Chondrocyte (in vitro differentiated cells): ENCODE data around the gene PRELID3B. TPM values are rescaled to one million over a fixed set of nuclear protein-coding genes. Genes with fewer than 3 reads are reported as not detected.
A peak's percentile ranks its signal among the peaks of the same experiment; 100 is the strongest.

Source experiments
- DNase-seq: peaks from one replicate; pipeline ENCODE4 v3.0.0; 2021; ENCODE audit warnings: mixed read lengths, low spot score
- H3K27ac Mint-ChIP-seq: one replicate; pipeline ENCODE4 v1.8.0; 2021; ENCODE audit warnings: mild to moderate bottlenecking, moderate library complexity, mixed read lengths; ENCODE audit not compliant: unreplicated experiment
- H3K27me3 Mint-ChIP-seq: 2 replicates; pipeline ENCODE4 v1.8.0; 2021; ENCODE audit warnings: low read depth, mixed read lengths
- H3K36me3 Mint-ChIP-seq: 2 replicates; pipeline ENCODE4 v1.8.0; 2021; ENCODE audit warnings: low read depth, mixed read lengths
- H3K4me1 Mint-ChIP-seq: 2 replicates; pipeline ENCODE4 v1.8.0; 2021; ENCODE audit warnings: low read depth, mild to moderate bottlenecking, mixed read lengths
- H3K4me3 Mint-ChIP-seq: one replicate; pipeline ENCODE4 v1.8.0; 2021; ENCODE audit warnings: mild to moderate bottlenecking, moderate library complexity, mixed read lengths; ENCODE audit not compliant: unreplicated experiment
- H3K9me3 Mint-ChIP-seq: 2 replicates; pipeline ENCODE4 v1.8.0; 2021; ENCODE audit warnings: low read depth, mixed read lengths
- CTCF ChIP-seq: fragments of 200-600 bp; sonication (generic); IDR thresholded peaks from 2 replicates; pipeline ENCODE4 v1.5.0; 2021; ENCODE audit warnings: antibody characterized with exemption, mild to moderate bottlenecking, moderate library complexity
- total RNA-seq: library from RNA; stranded (reverse); gene quantifications from 3 replicates; pipeline ENCODE4 v1.2.1, GENCODE V29; 2021

Gene PRELID3B
- total RNA-seq, 1 donor from 2014 or later, result 41.1 TPM

DNA sequence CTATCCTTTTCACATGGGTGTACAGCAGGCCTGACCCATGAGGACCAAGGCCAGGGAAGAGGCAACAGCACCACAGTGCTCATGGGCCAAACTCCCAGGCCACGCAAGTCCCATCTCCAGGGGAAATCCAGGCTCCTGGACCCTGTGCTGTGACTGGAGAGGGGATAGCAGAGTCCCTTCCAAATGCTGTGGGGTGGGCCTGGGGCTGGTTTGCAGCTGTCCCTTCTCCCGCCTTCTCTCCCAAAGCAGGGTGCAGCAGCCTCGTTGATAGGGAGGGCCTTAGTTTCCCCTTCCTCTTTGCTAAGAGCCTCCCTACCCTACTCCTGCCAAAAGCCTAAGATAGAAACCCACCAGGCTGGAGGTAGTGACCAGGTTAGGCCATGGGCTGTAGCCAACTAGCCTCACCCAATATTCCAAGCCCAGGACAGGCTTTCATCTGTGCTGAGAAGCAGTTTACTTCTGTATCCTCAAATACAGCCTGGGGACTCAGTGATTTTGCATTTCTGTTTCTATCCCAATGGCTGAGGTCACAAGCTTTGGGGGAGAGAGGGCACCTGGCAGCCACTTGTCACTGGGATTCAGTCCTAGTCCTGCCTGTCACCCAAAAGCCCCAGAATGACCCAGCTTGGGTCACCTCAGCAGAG, 36.9 kb downstream of the PRELID3B start:
- no peak for DNase-seq
- Mint-ChIP-seq H3K4me1 (peaks cover 30% of the 10 kb centered on the region), H3K9me3 (no peaks in the 10 kb centered on the region), H3K4me3 (peak overlapping the region; percentile 60), H3K27ac (peak overlapping the region; percentile 72), H3K36me3 (peaks cover 4% of the 10 kb centered on the region), H3K27me3 (no peaks in the 10 kb centered on the region)
- no peak for TF ChIP-seq CTCF

GRCh38 chr20:59004763-59005522, 37.6 kb downstream of the PRELID3B start:
- Mint-ChIP-seq H3K9me3 (no peaks in the 10 kb centered on the region), H3K4me1 (peaks cover 23% of the 10 kb centered on the region), H3K36me3 (peaks cover 4% of the 10 kb centered on the region), H3K27ac (peak overlapping the region; percentile 72), H3K27me3 (no peaks in the 10 kb centered on the region), H3K4me3 (peak overlapping the region; percentile 60)
- DNase-seq, result no peak
- no peak for TF ChIP-seq CTCF

DNA sequence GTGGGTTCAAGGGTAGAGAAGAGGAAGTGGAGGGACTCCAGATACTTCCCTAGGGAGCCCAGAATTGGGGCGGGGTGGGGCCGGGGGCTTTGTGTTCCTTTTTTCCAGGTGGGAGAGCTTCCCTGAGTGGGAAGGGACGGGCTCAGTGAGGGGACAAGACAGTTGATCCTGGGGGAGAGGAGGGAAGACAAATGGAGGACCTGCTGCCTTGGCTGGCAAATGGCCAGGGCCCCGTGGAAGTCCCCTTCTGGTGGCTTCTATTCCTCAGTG, 38.2 kb downstream of the PRELID3B start:
- no peaks in the 10 kb centered on the region for H3K9me3 Mint-ChIP-seq
- no peak overlapping the region for H3K27ac Mint-ChIP-seq
- peaks cover 21% of the 10 kb centered on the region for H3K4me1 Mint-ChIP-seq
- H3K4me3 Mint-ChIP-seq, result no peak overlapping the region
- no peak for DNase-seq
- H3K36me3 Mint-ChIP-seq, result peaks cover 4% of the 10 kb centered on the region
- TF ChIP-seq CTCF, result no peak
- no peaks in the 10 kb centered on the region for H3K27me3 Mint-ChIP-seq

DNA sequence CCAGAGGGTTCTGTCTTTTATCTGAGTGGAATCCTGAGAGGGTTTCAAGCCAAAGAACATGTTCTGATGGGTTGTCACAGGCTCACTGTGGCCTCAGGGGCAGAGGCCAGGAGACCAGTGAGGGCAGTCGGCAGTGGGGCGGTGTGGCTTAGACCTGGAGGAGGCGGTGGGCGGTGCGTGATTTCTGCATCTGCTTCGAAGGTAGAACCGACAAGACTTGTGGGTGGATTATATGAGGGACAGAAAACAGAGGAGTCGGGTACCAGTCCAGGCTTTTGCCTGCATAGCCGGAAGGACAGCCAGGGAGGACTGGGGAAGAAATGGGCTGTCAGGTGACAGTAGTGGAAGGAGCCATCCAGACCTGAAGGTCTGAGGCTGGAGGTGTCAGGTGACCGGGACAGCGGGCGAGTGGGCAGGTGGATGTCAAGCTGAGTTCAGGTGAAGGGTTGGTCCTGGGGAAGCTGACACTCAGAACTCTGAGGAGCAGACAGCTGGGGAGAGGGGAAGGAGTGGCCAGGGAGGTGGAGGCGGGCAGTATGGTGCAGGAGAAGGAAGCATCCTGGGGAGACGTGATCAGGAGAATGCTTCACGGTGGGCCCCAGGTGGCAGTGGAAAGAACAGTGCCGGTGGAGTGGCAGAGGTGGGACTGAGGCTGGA, 38.6 kb downstream of the PRELID3B start:
- Mint-ChIP-seq H3K27ac (peak overlapping the region; percentile 43), H3K9me3 (no peaks in the 10 kb centered on the region), H3K4me1 (peaks cover 21% of the 10 kb centered on the region), H3K27me3 (no peaks in the 10 kb centered on the region), H3K36me3 (peaks cover 4% of the 10 kb centered on the region), H3K4me3 (no peak overlapping the region)
- DNase-seq, result no peak
- no peak for TF ChIP-seq CTCF

DNA sequence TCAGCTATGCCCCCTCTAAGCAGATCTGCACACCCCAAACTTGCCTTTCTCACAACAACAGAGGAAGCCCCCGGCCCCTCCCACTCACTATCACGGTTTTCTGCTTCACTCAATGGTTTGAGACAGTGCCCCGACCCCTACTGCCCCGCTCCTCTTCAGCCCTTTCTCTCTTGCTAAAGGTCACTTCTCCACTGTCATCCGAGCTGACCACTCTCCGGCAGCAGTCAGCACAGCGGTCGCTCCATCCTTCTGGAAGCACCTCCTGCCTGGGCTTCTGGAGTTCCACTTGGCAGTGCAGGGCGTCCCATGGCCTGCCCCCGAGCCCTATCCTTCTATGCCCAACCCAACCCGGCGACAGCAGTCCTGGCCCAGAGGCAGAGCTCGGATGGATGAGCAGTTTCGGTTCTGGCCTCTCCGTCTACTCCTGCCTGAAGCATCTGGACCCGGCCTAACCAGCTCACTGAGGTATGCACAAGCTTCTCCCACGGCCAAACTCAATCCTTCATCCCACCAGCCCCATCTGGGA, 39.6 kb downstream of the PRELID3B start:
- TF ChIP-seq CTCF, result no peak
- H3K9me3 Mint-ChIP-seq, result no peaks in the 10 kb centered on the region
- H3K27me3 Mint-ChIP-seq, result no peaks in the 10 kb centered on the region
- DNase-seq, result no peak
- peaks cover 4% of the 10 kb centered on the region for H3K36me3 Mint-ChIP-seq
- H3K4me1 Mint-ChIP-seq, result peaks cover 21% of the 10 kb centered on the region
- H3K27ac Mint-ChIP-seq, result no peak overlapping the region
- no peak overlapping the region for H3K4me3 Mint-ChIP-seq
